Coronary artery (tissue), 2 donors: ENCODE measurements around the gene BHLHE23.

Experiments
- DNase-seq: peaks from one replicate; pipeline ENCODE4 v3.0.0-alpha.2; 2017; ENCODE audit warnings: low spot score
- H3K27ac ChIP-seq, 2 donors: fragments of 200-600 bp; sonication (generic); one replicate each; pipeline ENCODE4 v1.5.1; 2016 to 2019
- H3K4me3 ChIP-seq: fragments of 200-600 bp; sonication (generic); 2 replicates; pipeline ENCODE4 v1.5.1; 2016; ENCODE audit warnings: mild to moderate bottlenecking, moderate library complexity
- CTCF ChIP-seq: fragments of 200-600 bp; sonication (generic); IDR thresholded peaks from one replicate; pipeline ENCODE4 v1.5.1; 2019; ENCODE audit warnings: antibody characterized with exemption

BHLHE23 gene

DNA sequence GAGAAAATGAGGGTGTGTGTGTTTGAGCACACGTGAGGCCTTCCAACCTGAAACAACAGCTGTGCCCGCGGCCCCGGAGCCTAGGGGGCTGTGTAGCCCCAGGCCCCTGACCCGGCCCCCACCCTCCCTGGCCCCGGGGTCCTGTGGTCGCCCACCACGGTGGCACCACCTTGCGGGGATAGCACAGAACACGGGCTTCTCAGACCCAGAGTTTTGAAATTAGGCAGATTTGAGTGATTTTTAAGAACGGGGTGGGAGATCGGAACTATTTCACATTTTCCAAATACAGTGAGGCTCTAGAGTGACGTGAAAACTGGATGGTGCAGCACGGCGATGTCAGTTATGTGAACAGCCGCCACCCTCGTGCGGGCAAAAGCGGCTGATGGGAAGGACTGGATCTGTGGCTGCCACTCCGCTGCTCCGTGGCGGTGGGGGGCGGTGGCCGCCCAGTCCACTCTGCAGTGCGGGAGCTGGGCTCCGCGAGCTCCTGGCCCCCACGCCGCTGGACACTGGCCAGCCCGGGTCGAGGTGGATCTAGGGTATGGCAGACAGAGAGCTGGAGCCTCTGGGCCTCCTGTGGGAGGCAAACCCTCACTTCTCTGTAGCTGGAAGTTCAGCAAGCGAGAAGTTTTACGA lies 17.3 kb upstream of the BHLHE23 start:
- H3K4me3 ChIP-seq = no peak overlapping the region
- DNase-seq = no peak

DNA sequence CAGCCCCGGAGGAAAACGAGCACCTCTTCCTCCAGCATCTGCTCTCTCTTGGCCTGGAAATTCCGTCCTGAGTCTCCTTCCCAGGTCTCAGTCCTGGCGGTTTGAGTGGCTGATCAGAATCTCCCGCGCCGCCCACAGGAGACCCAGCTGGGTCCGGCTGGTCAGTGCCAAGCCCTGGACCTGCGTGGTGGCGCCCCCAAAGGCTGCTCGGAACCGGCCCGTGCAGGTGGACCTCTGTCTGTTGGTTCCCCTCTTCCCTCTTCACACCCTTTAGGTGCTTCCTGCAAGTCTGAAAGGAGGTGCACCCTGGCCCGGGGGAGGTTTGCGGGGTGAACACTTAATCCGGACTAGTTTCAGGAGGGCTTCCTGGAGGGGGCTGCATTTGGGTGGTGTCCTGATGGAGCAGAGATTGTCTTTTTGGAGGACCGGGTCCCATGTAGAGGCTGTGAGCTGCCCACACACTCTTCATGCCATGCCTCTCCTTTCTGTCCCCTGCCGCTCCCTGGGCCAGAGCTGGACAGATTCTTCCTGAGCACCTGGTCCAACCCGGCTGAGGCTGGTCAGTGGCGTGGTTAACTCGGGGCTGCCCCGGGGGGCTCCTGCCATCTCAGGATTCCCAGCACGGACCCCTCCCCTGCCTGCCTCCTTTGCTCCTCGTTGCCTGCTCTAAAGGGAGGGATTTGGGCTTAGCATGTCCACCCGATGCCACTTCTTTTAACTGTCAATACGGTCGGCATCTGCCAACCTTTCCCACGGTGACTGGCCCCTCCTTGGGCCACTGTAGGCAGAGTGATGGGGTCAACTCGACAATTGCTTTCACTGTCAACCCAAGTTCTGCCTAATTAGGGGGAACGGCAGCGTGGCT lies 16.5 kb upstream of the BHLHE23 start:
- H3K4me3 ChIP-seq = no peak overlapping the region
- no peak for DNase-seq
- TF ChIP-seq CTCF = no peak
- no peak overlapping the region for H3K27ac ChIP-seq

More for the DNA sequence above, 17.3 kb upstream of the BHLHE23 start:
- H3K27ac ChIP-seq = no peak overlapping the region
- TF ChIP-seq CTCF = no peak

DNA sequence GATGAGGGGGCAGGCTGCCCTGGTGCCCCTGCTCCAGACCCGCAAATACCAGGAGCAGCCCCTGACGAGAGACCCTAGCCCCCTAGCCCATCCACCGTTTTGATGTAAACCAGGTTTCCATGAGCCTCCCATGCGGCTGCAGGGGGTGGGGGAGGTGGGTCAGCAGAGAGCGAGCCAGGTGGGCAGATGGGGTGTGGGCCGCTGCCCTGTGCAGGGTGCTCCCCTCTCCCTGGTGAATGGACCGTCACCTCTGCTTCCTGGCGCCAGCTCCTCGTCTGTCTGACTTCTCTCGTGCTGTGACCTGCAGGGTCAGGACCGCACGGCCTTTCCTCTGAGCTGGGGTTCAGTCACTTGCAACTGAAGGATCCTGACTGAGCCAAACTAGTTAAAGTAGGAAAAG lies 15.7 kb upstream of the BHLHE23 start:
- no peak for DNase-seq
- H3K27ac ChIP-seq = no peak overlapping the region
- H3K4me3 ChIP-seq = no peak overlapping the region
- TF ChIP-seq CTCF = no peak

GRCh38 chr20:63021356-63022321 lies 14.9 kb upstream of the BHLHE23 start:
- H3K4me3 ChIP-seq = no peak overlapping the region
- no peak for TF ChIP-seq CTCF
- no peak overlapping the region for H3K27ac ChIP-seq
- no peak for DNase-seq

- no peak for DNase-seq
- H3K4me3 ChIP-seq = no peak overlapping the region
- no peak for TF ChIP-seq CTCF
- no peak overlapping the region for H3K27ac ChIP-seq
Observed at GRCh38 chr20:63020681-63021080, 13.9 kb upstream of the BHLHE23 start.

GRCh38 chr20:63017826-63018411 lies 11.2 kb upstream of the BHLHE23 start:
- DNase-seq = no peak
- H3K4me3 ChIP-seq = no peak overlapping the region
- no peak for TF ChIP-seq CTCF
- no peak overlapping the region for H3K27ac ChIP-seq
